K562 (cell line): Measurements from ENCODE around the gene NUP62. TPM values are rescaled to one million over a fixed set of nuclear protein-coding genes. Genes with fewer than 3 reads are reported as not detected.

Source experiments
- ATF1 ChIP-seq, 2 experiments: fragments of 450-650 bp in 1 of 2; IDR thresholded peaks; 2 replicates each; pipeline ENCODE4 v1.6.1; 2016; ENCODE audit warnings: missing compliant biosample characterization in 1 of 2, missing genetic modification characterization in 1 of 2
- BCL6 ChIP-seq: fragments of 250-450 bp; sonication (Bioruptor Pico); IDR thresholded peaks from 2 replicates; pipeline ENCODE4 v1.4.0; 2020
- BDP1 ChIP-seq: IDR thresholded peaks from 3 replicates; pipeline ENCODE4 v1.6.1; 2011; ENCODE audit not compliant: insufficient read length, insufficient read depth
- CBFA2T3 ChIP-seq: fragments of 450-650 bp; IDR thresholded peaks from 2 replicates; pipeline ENCODE4 v1.6.1; 2017
- CHD1 ChIP-seq: fragments of 200-600 bp; sonication (generic); IDR thresholded peaks from one replicate; pipeline ENCODE4 v1.6.1; 2012; ENCODE audit warnings: mild to moderate bottlenecking, moderate library complexity, low read length, inconsistent platforms
- EGR1 ChIP-seq: fragments of 450-650 bp; conservative IDR thresholded peaks from 2 replicates; pipeline ENCODE4 v1.6.1; 2017; ENCODE audit warnings: mild to moderate bottlenecking
- FOSL1 ChIP-seq: fragments of 200-800 bp; sonication (Bioruptor generic); conservative IDR thresholded peaks from 2 replicates; pipeline ENCODE4 v1.6.1; 2016; ENCODE audit warnings: missing genetic modification characterization, missing compliant biosample characterization
- HES1 ChIP-seq: fragments of 450-650 bp; IDR thresholded peaks from 2 replicates; pipeline ENCODE4 v1.6.1; 2016; ENCODE audit warnings: low read depth, mild to moderate bottlenecking, moderate library complexity
- ILF3 ChIP-seq: fragments of 450-650 bp; IDR thresholded peaks from 2 replicates; pipeline ENCODE4 v1.6.1; 2018; ENCODE audit warnings: antibody characterized with exemption, mild to moderate bottlenecking, moderate library complexity, borderline replicate concordance
- JUNB ChIP-seq: fragments of 450-650 bp; formaldehyde crosslinking; conservative IDR thresholded peaks from 2 replicates; pipeline ENCODE4 v1.4.0; 2020; ENCODE audit warnings: mild to moderate bottlenecking
- KDM4B ChIP-seq, 2 experiments: fragments of 450-650 bp in 1 of 2; sonication (generic) in 1 of 2; IDR thresholded peaks; 2 replicates each; pipeline ENCODE4 v1.6.1; 2016 to 2017; ENCODE audit warnings: borderline replicate concordance in 2 of 2, antibody characterized with exemption in 1 of 2, low read depth in 1 of 2, mild to moderate bottlenecking in 1 of 2
- NR4A1 ChIP-seq, 2 experiments: fragments of 250-450 bp in 1 of 2; fragments of 450-650 bp in 1 of 2; sonication (Bioruptor Pico) in 1 of 2; IDR thresholded peaks; 2 replicates each; pipeline versions ENCODE4 v1.4.0 to v1.6.1; 2016 to 2020; ENCODE audit warnings: mild to moderate bottlenecking in 2 of 2, missing compliant biosample characterization in 1 of 2, missing genetic modification characterization in 1 of 2, moderate library complexity in 1 of 2
- POLR2A ChIP-seq: fragments of 450-650 bp; conservative IDR thresholded peaks from 2 replicates; pipeline ENCODE4 v1.6.1; 2016
- POLR2AphosphoS5 ChIP-seq: IDR thresholded peaks from 2 replicates; pipeline ENCODE4 v1.6.1; 2011; ENCODE audit warnings: mild to moderate bottlenecking, low read depth, low read length, moderate library complexity; ENCODE audit not compliant: control insufficient read depth, insufficient read depth
- SRSF9 ChIP-seq: fragments of 200-400 bp; formaldehyde crosslinking; IDR thresholded peaks from 2 replicates; pipeline ENCODE4 v1.6.1; 2017; ENCODE audit warnings: low read depth, low read length, borderline replicate concordance
- ZBTB8A ChIP-seq: fragments of 450-650 bp; IDR thresholded peaks from 2 replicates; pipeline ENCODE4 v1.6.1; 2018; ENCODE audit warnings: mild to moderate bottlenecking, moderate library complexity; ENCODE audit not compliant: partially characterized antibody
- ZNF121 ChIP-seq: sonication (generic); formaldehyde crosslinking; conservative IDR thresholded peaks from 2 replicates; pipeline ENCODE4 v1.8.0; 2022; ENCODE audit warnings: missing genetic modification reagents
- ZNF140 ChIP-seq: fragments of 250-450 bp; sonication (Bioruptor Pico); IDR thresholded peaks from 2 replicates; pipeline ENCODE4 v1.8.0; 2021; ENCODE audit warnings: moderate library complexity, mild to moderate bottlenecking, inconsistent platforms
- ZNF232 ChIP-seq: sonication (generic); formaldehyde crosslinking; IDR thresholded peaks from 2 replicates; pipeline ENCODE4 v1.8.0; 2022; ENCODE audit warnings: mild to moderate bottlenecking, missing genetic modification reagents
- ZNF41 ChIP-seq: fragments of 250-450 bp; sonication (Bioruptor Pico); conservative IDR thresholded peaks from 2 replicates; pipeline ENCODE4 v1.4.0; 2020; ENCODE audit warnings: mild to moderate bottlenecking
- ZNF830 ChIP-seq: fragments of 250-450 bp; sonication (Bioruptor Pico); IDR thresholded peaks from 2 replicates; pipeline ENCODE4 v1.5.0; 2021; ENCODE audit warnings: mild to moderate bottlenecking
- polyA plus RNA-seq, 8 experiments: library from polyadenylated mRNA; depleted of rRNA in 4 of 8; stranded (reverse) in 5 of 8; unstranded in 3 of 8; fragments of >200 nt; fragmentation: Nextera tagmentation in 2 of 8; fragmentation: Illumina TruSeq in 1 of 8; extraction: Ambion mirVana in 2 of 8; extraction: Trizol in 1 of 8; gene quantifications; 2 replicates each; pipeline versions ENCODE4 v1.2.1 to v1.2.3, GENCODE V29; 2011 to 2014; ENCODE audit warnings: inconsistent platforms in 1 of 8, missing spikeins in 1 of 8
- total RNA-seq, 7 experiments: library from RNA; depleted of rRNA in 6 of 7; stranded (reverse); fragments of >200 nt in 6 of 7; fragmentation: Illumina TruSeq in 2 of 7; extraction: Trizol in 2 of 7; gene quantifications; 2 replicates each; pipeline versions ENCODE4 v1.2.1 to v1.2.3, GENCODE V29; 2011 to 2021; ENCODE audit warnings: low replicate concordance in 1 of 7
- TF ChIP-seq, protein P1 (sequence below): fragments of 250-450 bp; sonication (Bioruptor Pico); IDR thresholded peaks from 2 replicates; pipeline ENCODE4 v1.5.0; 2022; ENCODE audit warnings: mild to moderate bottlenecking
- TF ChIP-seq, protein P2 (sequence below): sonication (generic); formaldehyde crosslinking; IDR thresholded peaks from 2 replicates; pipeline ENCODE4 v1.8.1; 2023; ENCODE audit warnings: mild to moderate bottlenecking, missing genetic modification reagents

The NUP62 gene
- total and polyA plus RNA-seq, 9 of the 15 experiments (the other 6 are each of a cell fraction or from before 2014, with no cell fraction given), result 16.9 to 109 (median 66.0) TPM

GRCh38 chr19:49858088-49858985 lies 71.0 kb downstream of the NUP62 start (continued):
- no peak for TF ChIP-seq JUNB (CRISPR knock-in tag)
- no peak for TF ChIP-seq BDP1
- TF ChIP-seq ZNF41 (CRISPR knock-in tag), result no peak
- no peak for TF ChIP-seq CBFA2T3
- no peak for TF ChIP-seq ZBTB8A
- 0 out of 2 replicates have a peak, but pooled peaks have one; percentile 31 for TF ChIP-seq POLR2AphosphoS5
- no peak for TF ChIP-seq SRSF9
- no peak for TF ChIP-seq ILF3
- TF ChIP-seq BCL6 (CRISPR knock-in tag), result no peak
- no peak for TF ChIP-seq FOSL1 (tag)
- no peak for TF ChIP-seq HES1
- TF ChIP-seq ZNF232 (CRISPR knock-in tag), result no peak
- no peak for TF ChIP-seq ZNF140 (CRISPR knock-in tag)
- TF ChIP-seq EGR1, result no peak
- no peak for TF ChIP-seq KDM4B (IDR thresholded peaks at IDR 0.05; ENCODE audit: borderline replicate concordance in 2 of 2, low read depth in 1 of 2)
- no peak for TF ChIP-seq ZNF830 (CRISPR knock-in tag)
- TF ChIP-seq, protein P1, sequence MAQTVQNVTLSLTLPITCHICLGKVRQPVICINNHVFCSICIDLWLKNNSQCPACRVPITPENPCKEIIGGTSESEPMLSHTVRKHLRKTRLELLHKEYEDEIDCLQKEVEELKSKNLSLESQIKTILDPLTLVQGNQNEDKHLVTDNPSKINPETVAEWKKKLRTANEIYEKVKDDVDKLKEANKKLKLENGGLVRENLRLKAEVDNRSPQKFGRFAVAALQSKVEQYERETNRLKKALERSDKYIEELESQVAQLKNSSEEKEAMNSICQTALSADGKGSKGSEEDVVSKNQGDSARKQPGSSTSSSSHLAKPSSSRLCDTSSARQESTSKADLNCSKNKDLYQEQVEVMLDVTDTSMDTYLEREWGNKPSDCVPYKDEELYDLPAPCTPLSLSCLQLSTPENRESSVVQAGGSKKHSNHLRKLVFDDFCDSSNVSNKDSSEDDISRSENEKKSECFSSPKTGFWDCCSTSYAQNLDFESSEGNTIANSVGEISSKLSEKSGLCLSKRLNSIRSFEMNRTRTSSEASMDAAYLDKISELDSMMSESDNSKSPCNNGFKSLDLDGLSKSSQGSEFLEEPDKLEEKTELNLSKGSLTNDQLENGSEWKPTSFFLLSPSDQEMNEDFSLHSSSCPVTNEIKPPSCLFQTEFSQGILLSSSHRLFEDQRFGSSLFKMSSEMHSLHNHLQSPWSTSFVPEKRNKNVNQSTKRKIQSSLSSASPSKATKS, result no peak
- TF ChIP-seq, protein P2, sequence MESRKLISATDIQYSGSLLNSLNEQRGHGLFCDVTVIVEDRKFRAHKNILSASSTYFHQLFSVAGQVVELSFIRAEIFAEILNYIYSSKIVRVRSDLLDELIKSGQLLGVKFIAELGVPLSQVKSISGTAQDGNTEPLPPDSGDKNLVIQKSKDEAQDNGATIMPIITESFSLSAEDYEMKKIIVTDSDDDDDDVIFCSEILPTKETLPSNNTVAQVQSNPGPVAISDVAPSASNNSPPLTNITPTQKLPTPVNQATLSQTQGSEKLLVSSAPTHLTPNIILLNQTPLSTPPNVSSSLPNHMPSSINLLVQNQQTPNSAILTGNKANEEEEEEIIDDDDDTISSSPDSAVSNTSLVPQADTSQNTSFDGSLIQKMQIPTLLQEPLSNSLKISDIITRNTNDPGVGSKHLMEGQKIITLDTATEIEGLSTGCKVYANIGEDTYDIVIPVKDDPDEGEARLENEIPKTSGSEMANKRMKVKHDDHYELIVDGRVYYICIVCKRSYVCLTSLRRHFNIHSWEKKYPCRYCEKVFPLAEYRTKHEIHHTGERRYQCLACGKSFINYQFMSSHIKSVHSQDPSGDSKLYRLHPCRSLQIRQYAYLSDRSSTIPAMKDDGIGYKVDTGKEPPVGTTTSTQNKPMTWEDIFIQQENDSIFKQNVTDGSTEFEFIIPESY (CRISPR knock-in tag), result peak; percentile 35; the same call in 1 of the 2 replicates
- no peak for TF ChIP-seq ZNF121
- no peak for TF ChIP-seq CHD1
- TF ChIP-seq NR4A1 (CRISPR knock-in tag; IDR thresholded peaks at IDR 0.05), result no peak
- no peak for TF ChIP-seq NR4A1 (tag; IDR thresholded peaks at IDR 0.05)
- peak; percentile 40; the same call in 1 of the 2 replicates for TF ChIP-seq POLR2A
- TF ChIP-seq ATF1 (CRISPR knock-in tag; IDR thresholded peaks at IDR 0.05), result no peak
- no peak for TF ChIP-seq ATF1 (tag; IDR thresholded peaks at IDR 0.05)
